ENCODE results near the gene RABGGTA. TPM values are rescaled to one million over a fixed set of nuclear protein-coding genes. Genes with fewer than 3 reads are reported as not detected.

Gene RABGGTA
- polyA plus RNA-seq, 3 donors, result 34.5 to 125 (median 35.4) TPM

GRCh38 chr14:24270537-24271133, 762 bp downstream of the RABGGTA start:
- Histone ChIP-seq H3K9ac (ENCODE audit: insufficient read depth, low read length, poor library complexity, severe bottlenecking) (peak overlapping the region; percentile 99), H3K36me3 (replicated peaks in 1 of 2; ENCODE audit: control insufficient read depth in 1 of 2, insufficient read depth in 2 of 2, low read length in 2 of 2) (peaks cover 44 to 46% of the 10 kb centered on the region in 2 donors), H3K27me3 (ENCODE audit: control insufficient read depth in 2 of 2, insufficient read depth in 2 of 2, low read length in 2 of 2) (no peaks in the 10 kb centered on the region), H3K4me2 (replicated peaks; ENCODE audit: extremely low read depth, low read length, poor library complexity, severe bottlenecking) (peak overlapping the region; percentile 85), H3K4me1 (ENCODE audit: control insufficient read depth in 1 of 2, insufficient read depth in 2 of 2, low read length in 2 of 2) (peaks cover 47 to 51% of the 10 kb centered on the region in 2 donors), H3K79me2 (ENCODE audit: insufficient read depth, low read length) (peaks cover 40% of the 10 kb centered on the region), H2AFZ (ENCODE audit: insufficient read depth, low read depth, low read length, poor library complexity, severe bottlenecking) (peak overlapping the region; percentile 98), H3K27ac (ENCODE audit: low read depth in 1 of 2, low read length in 2 of 2) (peak overlapping the region; percentile 72 to 98), H4K20me1 (ENCODE audit: insufficient read depth, low read length) (no peaks in the 10 kb centered on the region), H3K9me3 (replicated peaks in 1 of 2; ENCODE audit: control insufficient read depth in 1 of 2, insufficient read depth in 1 of 2, low read length in 2 of 2) (no peaks in the 10 kb centered on the region), H3K4me3 (replicated peaks in 1 of 3; ENCODE audit: low read depth in 2 of 3, low read length in 3 of 3) (peak overlapping the region; percentile 71 to 97 (median 85))
- Mint-ChIP-seq H3K4me1 (peaks cover 50% of the 10 kb centered on the region), H3K27me3 (ENCODE audit: low read depth in 3 of 3) (peaks cover 0 to 2% (median 0%) of the 10 kb centered on the region in 3 donors), H3K9me3 (peaks cover 0 to 2% (median 0%) of the 10 kb centered on the region in 7 donors), H3K36me3 (peaks cover 40 to 46% of the 10 kb centered on the region in 2 donors), H3K27ac (peak overlapping the region; percentile 66 to 97 (median 96)), H3K4me3 (peak overlapping the region; percentile 89 to 92)
- no peak for DNase-seq
- intact Hi-C loops (cut with micrococcal nuclease), result loop anchor here in 1 of 2 donors (2.0 kb wide), 1 partner anchor 28 kb away; the partner anchor contains the start of gene TINF2
- 23% methylated on average over 12 of the region's 13 CpGs for WGBS (ENCODE audit: insufficient coverage)
- TF ChIP-seq, protein P1, sequence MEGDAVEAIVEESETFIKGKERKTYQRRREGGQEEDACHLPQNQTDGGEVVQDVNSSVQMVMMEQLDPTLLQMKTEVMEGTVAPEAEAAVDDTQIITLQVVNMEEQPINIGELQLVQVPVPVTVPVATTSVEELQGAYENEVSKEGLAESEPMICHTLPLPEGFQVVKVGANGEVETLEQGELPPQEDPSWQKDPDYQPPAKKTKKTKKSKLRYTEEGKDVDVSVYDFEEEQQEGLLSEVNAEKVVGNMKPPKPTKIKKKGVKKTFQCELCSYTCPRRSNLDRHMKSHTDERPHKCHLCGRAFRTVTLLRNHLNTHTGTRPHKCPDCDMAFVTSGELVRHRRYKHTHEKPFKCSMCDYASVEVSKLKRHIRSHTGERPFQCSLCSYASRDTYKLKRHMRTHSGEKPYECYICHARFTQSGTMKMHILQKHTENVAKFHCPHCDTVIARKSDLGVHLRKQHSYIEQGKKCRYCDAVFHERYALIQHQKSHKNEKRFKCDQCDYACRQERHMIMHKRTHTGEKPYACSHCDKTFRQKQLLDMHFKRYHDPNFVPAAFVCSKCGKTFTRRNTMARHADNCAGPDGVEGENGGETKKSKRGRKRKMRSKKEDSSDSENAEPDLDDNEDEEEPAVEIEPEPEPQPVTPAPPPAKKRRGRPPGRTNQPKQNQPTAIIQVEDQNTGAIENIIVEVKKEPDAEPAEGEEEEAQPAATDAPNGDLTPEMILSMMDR (IDR thresholded peaks at IDR 0.05), result no peak

DNA sequence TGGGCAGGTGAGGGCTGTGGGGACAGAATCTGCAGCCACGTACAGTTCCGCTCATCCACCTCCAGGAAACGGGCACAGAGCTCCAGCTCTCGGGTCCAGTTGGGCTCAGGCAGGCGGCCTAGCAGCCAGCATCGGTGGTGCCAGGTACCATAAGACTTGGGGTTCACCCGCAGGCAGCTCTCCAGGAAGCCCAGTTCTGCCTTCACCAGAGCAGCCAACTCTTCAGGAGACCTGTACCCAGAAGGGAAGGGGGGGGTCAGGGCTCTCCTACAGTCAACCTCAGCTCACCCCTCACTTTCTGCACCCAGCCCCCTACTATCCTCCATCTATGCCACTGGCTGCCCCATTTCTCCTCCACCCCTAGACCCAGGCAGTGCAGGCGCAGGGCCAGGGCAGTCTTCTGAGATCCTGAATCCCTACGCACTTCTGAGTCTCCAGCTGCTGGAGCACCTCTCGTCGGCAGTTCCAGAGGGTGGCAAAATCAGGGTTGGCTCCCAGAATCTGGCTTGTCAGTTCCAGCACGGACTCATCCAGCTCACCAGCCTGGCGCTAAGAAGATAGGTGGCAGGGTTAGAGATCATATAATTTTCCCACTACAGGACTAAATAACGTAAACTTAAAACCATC, 1.4 kb downstream of the RABGGTA start:
- H3K79me2 ChIP-seq (ENCODE audit: insufficient read depth, low read length), result peaks cover 34% of the 10 kb centered on the region
- Mint-ChIP-seq H3K36me3 (peaks cover 43 to 52% of the 10 kb centered on the region in 2 donors), H3K27me3 (ENCODE audit: low read depth in 3 of 3) (peaks cover 0 to 2% (median 0%) of the 10 kb centered on the region in 3 donors), H3K4me3 (peak overlapping the region in 1 of 2 donors; percentile 24), H3K9me3 (peaks cover 0 to 2% (median 0%) of the 10 kb centered on the region in 7 donors), H3K4me1 (peaks cover 44% of the 10 kb centered on the region), H3K27ac (peak overlapping the region in 1 of 7 donors; percentile 15)
- H2AFZ ChIP-seq (ENCODE audit: insufficient read depth, low read depth, low read length, poor library complexity, severe bottlenecking), result no peak overlapping the region
- intact Hi-C loops (cut with micrococcal nuclease), result loop anchor here in 1 of 2 donors (2.0 kb wide), 1 partner anchor 27 kb away; the partner anchor contains the start of gene TINF2
- no peak overlapping the region for H3K9ac ChIP-seq (ENCODE audit: insufficient read depth, low read length, poor library complexity, severe bottlenecking)
- peak overlapping the region; percentile 85 for H3K4me2 ChIP-seq (replicated peaks; ENCODE audit: extremely low read depth, low read length, poor library complexity, severe bottlenecking)
- H3K27ac ChIP-seq (ENCODE audit: low read depth in 1 of 2, low read length in 2 of 2), result no peak overlapping the region
- no peaks in the 10 kb centered on the region for H4K20me1 ChIP-seq (ENCODE audit: insufficient read depth, low read length)
- H3K27me3 ChIP-seq (ENCODE audit: control insufficient read depth in 2 of 2, insufficient read depth in 2 of 2, low read length in 2 of 2), result no peaks in the 10 kb centered on the region
- peaks cover 41 to 45% of the 10 kb centered on the region in 2 donors for H3K4me1 ChIP-seq (ENCODE audit: control insufficient read depth in 1 of 2, insufficient read depth in 2 of 2, low read length in 2 of 2)
- H3K4me3 ChIP-seq (replicated peaks in 1 of 3; ENCODE audit: low read depth in 2 of 3, low read length in 3 of 3), result no peak overlapping the region
- whole genome bisulfite sequencing (ENCODE audit: insufficient coverage), result 99% methylated on average over 9 of the region's 14 CpGs
- TF ChIP-seq, protein P1 (IDR thresholded peaks at IDR 0.05), result no peak
- no peaks in the 10 kb centered on the region for H3K9me3 ChIP-seq (replicated peaks in 1 of 2; ENCODE audit: control insufficient read depth in 1 of 2, insufficient read depth in 1 of 2, low read length in 2 of 2)
- no peak for DNase-seq
- peaks cover 50 to 52% of the 10 kb centered on the region in 2 donors for H3K36me3 ChIP-seq (replicated peaks in 1 of 2; ENCODE audit: control insufficient read depth in 1 of 2, insufficient read depth in 2 of 2, low read length in 2 of 2)
